K562 (cell line): ENCODE measurements around the gene UBR3.
"Not testable (repeated sequence)": the region's sequence is repeated elsewhere in the genome, so short reads cannot be mapped to it uniquely, and the experiment has no call there.

Experiments used
- EZH2 ChIP-seq: IDR thresholded peaks from 2 replicates; pipeline ENCODE4 v1.6.1; 2012; ENCODE audit warnings: low read depth, mild to moderate bottlenecking, inconsistent platforms, low read length, borderline replicate concordance
- RBM22 ChIP-seq: fragments of 200-400 bp; formaldehyde crosslinking; IDR thresholded peaks from 2 replicates; pipeline ENCODE4 v1.6.1; 2018; ENCODE audit warnings: low read length, low read depth; ENCODE audit not compliant: poor library complexity, severe bottlenecking
- SETDB1 ChIP-seq: IDR thresholded peaks from one replicate; pipeline ENCODE4 v1.6.1; 2012; ENCODE audit warnings: low read length, control low read depth, inconsistent platforms
- TBP ChIP-seq: optimal IDR thresholded peaks from 2 replicates; pipeline ENCODE3; 2011; ENCODE audit warnings: low read depth, low read length, improper control_type of control experiment
- TF ChIP-seq, protein P1 (sequence below), 2 experiments: fragments of 450-650 bp in 1 of 2; sonication (generic) in 1 of 2; formaldehyde crosslinking in 1 of 2; IDR thresholded peaks in 1 of 2; conservative IDR thresholded peaks in 1 of 2; 2 replicates each; pipeline versions ENCODE4 v1.6.1 to v1.8.1; 2016 to 2023; ENCODE audit warnings: mild to moderate bottlenecking in 2 of 2, moderate library complexity in 2 of 2, inconsistent platforms in 1 of 2, missing genetic modification reagents in 1 of 2

DNA sequence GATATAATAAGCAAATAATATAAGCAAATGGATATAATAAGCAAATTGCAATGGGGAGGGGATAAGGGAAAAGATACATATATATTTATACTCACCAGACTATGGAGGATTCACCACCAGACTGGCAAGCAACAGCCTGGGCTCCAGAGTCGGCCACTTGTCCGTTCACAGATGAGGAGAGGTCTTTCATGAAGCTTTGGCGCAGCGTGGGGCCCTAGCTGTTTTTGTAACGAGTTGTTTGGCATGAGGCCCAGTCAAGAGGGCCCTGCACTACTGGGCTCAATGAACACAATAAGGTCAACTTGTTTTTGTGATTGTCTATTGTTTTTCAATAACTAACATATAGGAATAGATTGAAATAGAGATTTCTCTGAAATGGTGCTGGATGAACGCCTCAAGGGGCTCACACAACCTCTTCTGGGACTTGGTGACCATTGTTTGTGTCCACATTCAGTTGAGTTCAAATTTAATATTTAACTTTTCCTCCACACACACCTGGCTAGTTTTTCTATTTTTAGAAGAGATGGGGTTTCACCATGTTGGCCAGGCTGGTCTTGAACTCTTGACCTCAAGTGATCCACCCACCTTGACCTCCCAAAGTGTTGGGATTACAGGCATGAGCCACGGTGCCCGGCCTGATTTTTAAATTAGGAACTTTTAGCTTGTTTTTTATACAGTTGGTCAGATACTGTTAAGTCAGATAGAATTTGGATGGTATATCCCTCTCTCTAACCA lies 21.9 kb downstream of the UBR3 start:
- not testable (repeated sequence) for TF ChIP-seq TBP, SETDB1, EZH2, RBM22
- TF ChIP-seq, protein P1, sequence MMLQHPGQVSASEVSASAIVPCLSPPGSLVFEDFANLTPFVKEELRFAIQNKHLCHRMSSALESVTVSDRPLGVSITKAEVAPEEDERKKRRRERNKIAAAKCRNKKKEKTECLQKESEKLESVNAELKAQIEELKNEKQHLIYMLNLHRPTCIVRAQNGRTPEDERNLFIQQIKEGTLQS (IDR thresholded peaks at IDR 0.05), result not testable (repeated sequence)
- TF ChIP-seq, protein P1 (CRISPR knock-in tag; conservative IDR thresholded peaks at IDR 0.05), result not testable (repeated sequence)
